ENCODE results near the gene ITGA8. TPM values are rescaled to one million over a fixed set of nuclear protein-coding genes. Genes with fewer than 3 reads are reported as not detected.
"Not testable (repeated sequence)": the region's sequence is repeated elsewhere in the genome, so short reads cannot be mapped to it uniquely, and the experiment has no call there.

The ITGA8 gene
- total RNA-seq, 1 donor from 2014 or later: 0.37 TPM

- peaks cover 14% of the 10 kb centered on the region for H3K27me3 Mint-ChIP-seq (ENCODE audit: low read depth)
- peaks cover 4% of the 10 kb centered on the region for H3K4me1 Mint-ChIP-seq
- H3K36me3 Mint-ChIP-seq (ENCODE audit: low read depth): peaks cover 2% of the 10 kb centered on the region
- no peak overlapping the region for H3K4me3 Mint-ChIP-seq
- peaks cover 2% of the 10 kb centered on the region for H3K9me3 Mint-ChIP-seq
- TF ChIP-seq CTCF (conservative IDR thresholded peaks at IDR 0.05): no peak
- DNase-seq (ENCODE audit: low read depth, low spot score): no peak
- no peak overlapping the region for H3K27ac Mint-ChIP-seq (ENCODE audit: unreplicated experiment)
Measured at GRCh38 chr10:15482156-15482555, 237.6 kb downstream of the ITGA8 start.

- TF ChIP-seq CTCF (conservative IDR thresholded peaks at IDR 0.05): no peak
- peaks cover 14% of the 10 kb centered on the region for H3K27me3 Mint-ChIP-seq (ENCODE audit: low read depth)
- H3K36me3 Mint-ChIP-seq (ENCODE audit: low read depth): peaks cover 2% of the 10 kb centered on the region
- peaks cover 4% of the 10 kb centered on the region for H3K9me3 Mint-ChIP-seq
- no peak for DNase-seq (ENCODE audit: low read depth, low spot score)
- H3K4me3 Mint-ChIP-seq: no peak overlapping the region
- peaks cover 4% of the 10 kb centered on the region for H3K4me1 Mint-ChIP-seq
- no peak overlapping the region for H3K27ac Mint-ChIP-seq (ENCODE audit: unreplicated experiment)
Measured at GRCh38 chr10:15478950-15479349, 240.8 kb downstream of the ITGA8 start.

GRCh38 chr10:15478429-15478828 is 241.3 kb downstream of the ITGA8 start:
- peaks cover 14% of the 10 kb centered on the region for H3K27me3 Mint-ChIP-seq (ENCODE audit: low read depth)
- DNase-seq (ENCODE audit: low read depth, low spot score): no peak
- peaks cover 2% of the 10 kb centered on the region for H3K36me3 Mint-ChIP-seq (ENCODE audit: low read depth)
- H3K4me3 Mint-ChIP-seq: no peak overlapping the region
- peaks cover 4% of the 10 kb centered on the region for H3K9me3 Mint-ChIP-seq
- H3K4me1 Mint-ChIP-seq: peaks cover 8% of the 10 kb centered on the region
- no peak overlapping the region for H3K27ac Mint-ChIP-seq (ENCODE audit: unreplicated experiment)
- no peak for TF ChIP-seq CTCF (conservative IDR thresholded peaks at IDR 0.05)

GRCh38 chr10:15476337-15476736 is 243.4 kb downstream of the ITGA8 start:
- no peak for DNase-seq (ENCODE audit: low read depth, low spot score)
- peaks cover 2% of the 10 kb centered on the region for H3K9me3 Mint-ChIP-seq
- peaks cover 18% of the 10 kb centered on the region for H3K27me3 Mint-ChIP-seq (ENCODE audit: low read depth)
- H3K4me1 Mint-ChIP-seq: peaks cover 25% of the 10 kb centered on the region
- no peak overlapping the region for H3K4me3 Mint-ChIP-seq
- no peak for TF ChIP-seq CTCF (conservative IDR thresholded peaks at IDR 0.05)
- H3K27ac Mint-ChIP-seq (ENCODE audit: unreplicated experiment): no peak overlapping the region
- H3K36me3 Mint-ChIP-seq (ENCODE audit: low read depth): no peaks in the 10 kb centered on the region

- H3K4me3 Mint-ChIP-seq; H3K9me3 Mint-ChIP-seq; DNase-seq (ENCODE audit: low read depth, low spot score); H3K36me3 Mint-ChIP-seq (ENCODE audit: low read depth); H3K27ac Mint-ChIP-seq (ENCODE audit: unreplicated experiment): not testable (repeated sequence)
- Mint-ChIP-seq H3K4me1 (peaks cover 25% of the 10 kb centered on the region), H3K27me3 (ENCODE audit: low read depth) (peaks cover 21% of the 10 kb centered on the region)
Measured at GRCh38 chr10:15475439-15475838, 244.3 kb downstream of the ITGA8 start.

GRCh38 chr10:15474671-15475070 is 245.1 kb downstream of the ITGA8 start:
- H3K4me1 Mint-ChIP-seq: peaks cover 25% of the 10 kb centered on the region
- DNase-seq (ENCODE audit: low read depth, low spot score): no peak
- H3K4me3 Mint-ChIP-seq: no peak overlapping the region
- H3K36me3 Mint-ChIP-seq (ENCODE audit: low read depth): no peaks in the 10 kb centered on the region
- no peak for TF ChIP-seq CTCF (conservative IDR thresholded peaks at IDR 0.05)
- no peak overlapping the region for H3K27ac Mint-ChIP-seq (ENCODE audit: unreplicated experiment)
- H3K9me3 Mint-ChIP-seq: peaks cover 2% of the 10 kb centered on the region
- peaks cover 21% of the 10 kb centered on the region for H3K27me3 Mint-ChIP-seq (ENCODE audit: low read depth)

Data from neural crest cell (in vitro differentiated cells).